ENCODE data around the gene SLC16A12.

GRCh38 chr10:89398003-89398749 is 137.2 kb downstream of the SLC16A12 start:
- TF ChIP-seq, protein P1, sequence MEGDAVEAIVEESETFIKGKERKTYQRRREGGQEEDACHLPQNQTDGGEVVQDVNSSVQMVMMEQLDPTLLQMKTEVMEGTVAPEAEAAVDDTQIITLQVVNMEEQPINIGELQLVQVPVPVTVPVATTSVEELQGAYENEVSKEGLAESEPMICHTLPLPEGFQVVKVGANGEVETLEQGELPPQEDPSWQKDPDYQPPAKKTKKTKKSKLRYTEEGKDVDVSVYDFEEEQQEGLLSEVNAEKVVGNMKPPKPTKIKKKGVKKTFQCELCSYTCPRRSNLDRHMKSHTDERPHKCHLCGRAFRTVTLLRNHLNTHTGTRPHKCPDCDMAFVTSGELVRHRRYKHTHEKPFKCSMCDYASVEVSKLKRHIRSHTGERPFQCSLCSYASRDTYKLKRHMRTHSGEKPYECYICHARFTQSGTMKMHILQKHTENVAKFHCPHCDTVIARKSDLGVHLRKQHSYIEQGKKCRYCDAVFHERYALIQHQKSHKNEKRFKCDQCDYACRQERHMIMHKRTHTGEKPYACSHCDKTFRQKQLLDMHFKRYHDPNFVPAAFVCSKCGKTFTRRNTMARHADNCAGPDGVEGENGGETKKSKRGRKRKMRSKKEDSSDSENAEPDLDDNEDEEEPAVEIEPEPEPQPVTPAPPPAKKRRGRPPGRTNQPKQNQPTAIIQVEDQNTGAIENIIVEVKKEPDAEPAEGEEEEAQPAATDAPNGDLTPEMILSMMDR (optimal IDR thresholded peaks at IDR 0.05 in 1 of 3, IDR thresholded peaks at IDR 0.05 in 1 of 3, conservative IDR thresholded peaks at IDR 0.05 in 1 of 3; ENCODE audit: extremely low read depth in 1 of 3, insufficient read depth in 2 of 3, low read length in 3 of 3): no peak
- TF ChIP-seq EZH2 (IDR thresholded peaks at IDR 0.05; ENCODE audit: low read length): no peak

All from keratinocyte (primary cell).